ENCODE data around the gene THOC5.
A peak's percentile ranks its signal among the peaks of the same experiment; 100 is the strongest.

Gene THOC5

DNA sequence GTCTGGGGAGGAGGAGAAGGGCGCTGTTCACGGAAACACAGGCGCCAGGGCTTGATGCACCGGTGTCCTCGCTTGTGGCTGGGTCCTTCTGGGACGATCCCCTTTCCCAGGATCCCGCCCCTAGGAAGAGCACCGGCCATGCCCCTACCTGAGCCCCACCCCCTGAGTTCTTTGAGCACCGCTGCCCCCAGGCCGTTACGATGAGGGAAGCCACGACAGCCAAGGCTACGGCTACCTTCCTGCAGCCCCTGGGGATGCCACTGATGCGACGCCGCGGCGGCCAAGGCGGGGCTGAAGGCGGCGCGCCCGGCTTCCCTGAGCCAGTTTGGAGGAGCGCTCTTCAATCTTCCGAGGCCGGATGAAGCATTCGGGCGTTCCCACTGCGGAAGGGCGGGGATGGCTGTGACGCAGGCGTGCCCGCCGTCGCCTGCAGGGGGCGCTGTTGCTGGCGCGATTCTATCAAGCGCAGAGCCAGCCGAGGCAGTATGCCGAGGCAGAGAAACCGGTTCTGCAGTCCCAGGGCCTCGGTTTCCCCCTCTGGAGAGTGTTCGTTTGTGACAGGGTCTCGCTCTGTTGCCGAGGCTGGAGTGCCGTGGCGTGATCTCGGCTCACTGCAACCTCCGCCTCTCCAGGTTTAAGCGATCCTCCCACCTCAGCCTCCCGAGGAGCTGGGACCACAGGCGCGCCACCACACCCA, 83.2 kb downstream of the THOC5 start:
- Histone ChIP-seq H3K9me3 (no peaks in the 10 kb centered on the region), H3K4me1 (ENCODE audit: control insufficient read depth in 1 of 2, insufficient read depth in 1 of 2, low read depth in 1 of 2, low read length in 1 of 2) (peaks cover 0 to 5% of the 10 kb centered on the region in 2 experiments), H3K4me3 (ENCODE audit: low read depth in 1 of 2, low read length in 1 of 2) (no peak overlapping the region), H3K27ac (no peak overlapping the region), H3K36me3 (no peaks in the 10 kb centered on the region), H3K27me3 (peaks cover 48% of the 10 kb centered on the region)
- TF ChIP-seq, protein P1, sequence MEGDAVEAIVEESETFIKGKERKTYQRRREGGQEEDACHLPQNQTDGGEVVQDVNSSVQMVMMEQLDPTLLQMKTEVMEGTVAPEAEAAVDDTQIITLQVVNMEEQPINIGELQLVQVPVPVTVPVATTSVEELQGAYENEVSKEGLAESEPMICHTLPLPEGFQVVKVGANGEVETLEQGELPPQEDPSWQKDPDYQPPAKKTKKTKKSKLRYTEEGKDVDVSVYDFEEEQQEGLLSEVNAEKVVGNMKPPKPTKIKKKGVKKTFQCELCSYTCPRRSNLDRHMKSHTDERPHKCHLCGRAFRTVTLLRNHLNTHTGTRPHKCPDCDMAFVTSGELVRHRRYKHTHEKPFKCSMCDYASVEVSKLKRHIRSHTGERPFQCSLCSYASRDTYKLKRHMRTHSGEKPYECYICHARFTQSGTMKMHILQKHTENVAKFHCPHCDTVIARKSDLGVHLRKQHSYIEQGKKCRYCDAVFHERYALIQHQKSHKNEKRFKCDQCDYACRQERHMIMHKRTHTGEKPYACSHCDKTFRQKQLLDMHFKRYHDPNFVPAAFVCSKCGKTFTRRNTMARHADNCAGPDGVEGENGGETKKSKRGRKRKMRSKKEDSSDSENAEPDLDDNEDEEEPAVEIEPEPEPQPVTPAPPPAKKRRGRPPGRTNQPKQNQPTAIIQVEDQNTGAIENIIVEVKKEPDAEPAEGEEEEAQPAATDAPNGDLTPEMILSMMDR (IDR thresholded peaks at IDR 0.05) = peak; percentile 17

DNA sequence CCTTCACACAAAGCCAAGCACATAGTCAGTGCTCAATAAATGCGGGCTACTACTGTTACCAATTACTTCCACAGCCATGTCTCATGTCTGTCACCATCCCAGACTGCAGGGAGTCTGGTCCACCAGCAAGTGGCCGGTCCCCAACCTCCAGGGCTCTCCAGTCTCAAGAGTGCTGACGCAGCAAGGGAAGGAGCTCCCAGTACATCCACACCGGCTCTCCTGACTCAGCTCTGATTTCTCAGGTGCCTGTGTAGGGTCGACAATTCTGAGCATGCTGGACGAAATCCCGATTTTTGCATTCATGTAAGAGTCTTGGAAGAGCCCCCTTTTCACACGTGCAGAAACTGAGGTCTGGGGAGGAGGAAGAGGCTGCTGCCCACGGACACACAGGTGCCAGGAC, 83.8 kb downstream of the THOC5 start:
- no peaks in the 10 kb centered on the region for H3K36me3 ChIP-seq
- peaks cover 0 to 5% of the 10 kb centered on the region in 2 experiments for H3K4me1 ChIP-seq (ENCODE audit: control insufficient read depth in 1 of 2, insufficient read depth in 1 of 2, low read depth in 1 of 2, low read length in 1 of 2)
- H3K27me3 ChIP-seq = peaks cover 48% of the 10 kb centered on the region
- H3K9me3 ChIP-seq = no peaks in the 10 kb centered on the region
- no peak overlapping the region for H3K27ac ChIP-seq
- TF ChIP-seq, protein P1 (IDR thresholded peaks at IDR 0.05) = no peak
- H3K4me3 ChIP-seq (ENCODE audit: low read depth in 1 of 2, low read length in 1 of 2) = no peak overlapping the region

DNA sequence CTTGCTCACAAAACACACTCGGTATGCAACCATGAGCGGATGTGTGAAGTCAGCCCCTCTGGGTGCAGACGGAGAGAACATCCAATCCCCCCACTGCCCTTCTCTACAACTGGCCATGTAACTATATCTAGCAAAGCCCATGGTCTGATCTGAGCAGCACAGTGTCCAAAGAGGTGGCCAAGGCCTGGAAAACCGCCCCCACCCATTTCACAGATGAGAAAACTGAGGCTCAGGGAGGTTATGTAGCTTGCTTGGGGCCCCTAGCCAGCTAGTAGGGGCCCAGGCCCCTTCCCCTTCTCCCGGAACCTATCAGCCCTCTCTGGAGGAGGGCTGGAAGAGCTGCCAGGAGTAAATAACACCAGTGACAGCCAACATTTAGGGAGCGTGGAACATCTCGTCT, 89.0 kb downstream of the THOC5 start:
- Histone ChIP-seq H3K27ac (no peak overlapping the region), H3K4me3 (ENCODE audit: low read depth in 1 of 2, low read length in 1 of 2) (no peak overlapping the region), H3K27me3 (peaks cover 12% of the 10 kb centered on the region), H3K4me1 (ENCODE audit: control insufficient read depth in 1 of 2, insufficient read depth in 1 of 2, low read depth in 1 of 2, low read length in 1 of 2) (no peaks in the 10 kb centered on the region), H3K36me3 (no peaks in the 10 kb centered on the region), H3K9me3 (no peaks in the 10 kb centered on the region)
- TF ChIP-seq, protein P1 (IDR thresholded peaks at IDR 0.05) = no peak

DNA sequence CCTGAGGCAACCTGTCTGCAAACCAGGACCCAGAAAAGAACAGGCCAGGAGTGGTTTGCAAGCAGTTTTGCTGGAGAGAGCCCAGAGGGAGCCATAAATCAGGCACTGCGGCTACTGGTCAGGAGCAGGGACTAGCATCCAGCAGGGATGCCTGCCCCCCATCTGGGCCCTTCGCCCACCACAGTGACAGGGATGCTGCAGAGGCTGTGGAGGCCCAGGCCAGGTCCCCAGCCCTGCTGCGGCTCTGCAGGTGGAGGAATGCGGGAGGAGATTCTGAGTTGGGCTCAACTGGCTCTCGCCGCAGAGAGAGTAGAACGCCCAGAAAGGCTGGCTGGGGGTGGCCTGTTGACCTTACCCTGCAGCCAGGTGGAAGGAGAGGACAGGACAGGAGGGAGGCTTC, 89.9 kb downstream of the THOC5 start:
- Histone ChIP-seq H3K27ac (no peak overlapping the region), H3K4me3 (ENCODE audit: low read depth in 1 of 2, low read length in 1 of 2) (no peak overlapping the region), H3K36me3 (no peaks in the 10 kb centered on the region), H3K9me3 (no peaks in the 10 kb centered on the region), H3K27me3 (peaks cover 2% of the 10 kb centered on the region), H3K4me1 (ENCODE audit: control insufficient read depth in 1 of 2, insufficient read depth in 1 of 2, low read depth in 1 of 2, low read length in 1 of 2) (no peaks in the 10 kb centered on the region)
- TF ChIP-seq, protein P1 (IDR thresholded peaks at IDR 0.05) = no peak

DNA sequence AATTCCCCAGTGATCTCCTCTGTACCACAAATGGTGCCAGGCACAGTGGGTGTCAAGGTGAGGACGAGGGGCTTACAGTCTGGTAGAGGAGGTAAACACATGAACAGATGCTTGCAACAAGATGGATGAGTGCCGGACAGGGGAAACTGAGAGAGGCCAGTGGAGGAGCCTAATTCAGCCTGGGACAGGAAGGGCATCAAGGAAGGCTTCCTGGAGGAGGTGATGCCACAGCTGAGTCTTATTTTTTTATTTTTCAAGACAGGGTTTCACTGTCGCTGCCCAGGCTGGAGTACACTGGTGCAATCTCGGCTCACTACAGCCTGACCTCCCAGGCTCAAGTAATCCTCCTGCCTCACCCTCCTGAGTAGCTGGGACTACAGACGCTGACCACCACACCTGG, 92.3 kb downstream of the THOC5 start:
- H3K36me3 ChIP-seq = no peaks in the 10 kb centered on the region
- no peaks in the 10 kb centered on the region for H3K9me3 ChIP-seq
- no peak overlapping the region for H3K27ac ChIP-seq
- TF ChIP-seq, protein P1 (IDR thresholded peaks at IDR 0.05) = no peak
- H3K4me3 ChIP-seq (ENCODE audit: low read depth in 1 of 2, low read length in 1 of 2) = no peak overlapping the region
- H3K27me3 ChIP-seq = no peaks in the 10 kb centered on the region
- H3K4me1 ChIP-seq (ENCODE audit: control insufficient read depth in 1 of 2, insufficient read depth in 1 of 2, low read depth in 1 of 2, low read length in 1 of 2) = no peaks in the 10 kb centered on the region

All from neutrophil (primary cell).